Adrenal gland (tissue), 5 donors: ENCODE data around the gene BTBD9.

Source experiments
- POLR2A ChIP-seq, 2 donors: fragments of 450-650 bp; IDR thresholded peaks; one replicate each; pipeline ENCODE4 v1.6.1; 2017; ENCODE audit warnings: antibody characterized with exemption in 2 of 2, mild to moderate bottlenecking in 2 of 2, moderate library complexity in 1 of 2
- TF ChIP-seq, protein P1 (sequence below), 6 experiments: fragments of 450-650 bp in 4 of 6; fragments of 200-600 bp in 2 of 6; sonication (generic) in 1 of 6; IDR thresholded peaks; 1 replicate in 5 of 6; 2 replicates in 1 of 6; pipeline versions ENCODE4 v1.5.1 to v1.8.0; 2016 to 2021; ENCODE audit warnings: antibody characterized with exemption in 6 of 6, mild to moderate bottlenecking in 2 of 6, moderate library complexity in 1 of 6
- donor health status: DM: no; HTN: no; CAD: no.

DNA sequence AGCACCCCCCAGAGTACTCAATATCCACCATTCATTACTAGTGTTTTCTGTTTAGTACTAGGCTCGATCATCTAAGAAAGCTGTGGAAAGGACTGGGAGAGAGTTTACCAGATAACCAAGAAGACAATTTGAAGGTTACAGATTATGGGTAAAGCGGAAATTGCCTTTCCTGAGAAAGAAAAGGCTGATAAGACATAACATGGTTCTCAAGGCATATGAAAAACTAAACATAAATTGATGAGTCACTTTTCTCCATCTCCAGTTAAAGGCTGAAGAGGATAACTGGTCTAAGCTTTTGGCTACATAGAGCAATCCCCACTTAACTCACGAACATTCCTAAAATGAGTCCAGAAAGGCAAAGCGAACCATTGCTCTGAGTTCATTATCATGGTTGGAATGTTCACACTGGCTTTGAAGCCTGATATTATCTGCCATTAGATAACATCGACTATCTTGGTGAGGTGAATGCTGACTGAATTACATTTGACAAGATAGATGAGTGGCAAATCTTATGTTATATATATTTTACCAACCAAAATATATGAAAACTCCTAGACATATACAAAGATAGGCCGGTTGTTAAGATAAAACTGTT is 65.8 kb downstream of the BTBD9 start:
- TF ChIP-seq, protein P1, sequence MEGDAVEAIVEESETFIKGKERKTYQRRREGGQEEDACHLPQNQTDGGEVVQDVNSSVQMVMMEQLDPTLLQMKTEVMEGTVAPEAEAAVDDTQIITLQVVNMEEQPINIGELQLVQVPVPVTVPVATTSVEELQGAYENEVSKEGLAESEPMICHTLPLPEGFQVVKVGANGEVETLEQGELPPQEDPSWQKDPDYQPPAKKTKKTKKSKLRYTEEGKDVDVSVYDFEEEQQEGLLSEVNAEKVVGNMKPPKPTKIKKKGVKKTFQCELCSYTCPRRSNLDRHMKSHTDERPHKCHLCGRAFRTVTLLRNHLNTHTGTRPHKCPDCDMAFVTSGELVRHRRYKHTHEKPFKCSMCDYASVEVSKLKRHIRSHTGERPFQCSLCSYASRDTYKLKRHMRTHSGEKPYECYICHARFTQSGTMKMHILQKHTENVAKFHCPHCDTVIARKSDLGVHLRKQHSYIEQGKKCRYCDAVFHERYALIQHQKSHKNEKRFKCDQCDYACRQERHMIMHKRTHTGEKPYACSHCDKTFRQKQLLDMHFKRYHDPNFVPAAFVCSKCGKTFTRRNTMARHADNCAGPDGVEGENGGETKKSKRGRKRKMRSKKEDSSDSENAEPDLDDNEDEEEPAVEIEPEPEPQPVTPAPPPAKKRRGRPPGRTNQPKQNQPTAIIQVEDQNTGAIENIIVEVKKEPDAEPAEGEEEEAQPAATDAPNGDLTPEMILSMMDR (IDR thresholded peaks at IDR 0.05), result no peak
- TF ChIP-seq POLR2A (IDR thresholded peaks at IDR 0.05), result no peak
